ENCODE data around the gene PKHD1. TPM values are rescaled to one million over a fixed set of nuclear protein-coding genes. Genes with fewer than 3 reads are reported as not detected.

The PKHD1 gene
- total RNA-seq, 1 donor = under 0.01 TPM

- no peaks in the 10 kb centered on the region for H3K27me3 ChIP-seq (ENCODE audit: insufficient read depth, low read length)
- no peaks in the 10 kb centered on the region for H3K4me1 ChIP-seq (ENCODE audit: insufficient read depth, low read length)
- H3K9me3 ChIP-seq (ENCODE audit: low read depth, low read length) = peaks cover 6% of the 10 kb centered on the region
- H3K4me3 ChIP-seq (ENCODE audit: low read length) = no peak overlapping the region
Measured at GRCh38 chr6:52115891-52116604, 28.6 kb upstream of the PKHD1 start.

GRCh38 chr6:52115145-52115741 lies 27.8 kb upstream of the PKHD1 start:
- H3K27me3 ChIP-seq (ENCODE audit: insufficient read depth, low read length) = no peaks in the 10 kb centered on the region
- H3K4me3 ChIP-seq (ENCODE audit: low read length) = no peak overlapping the region
- H3K4me1 ChIP-seq (ENCODE audit: insufficient read depth, low read length) = no peaks in the 10 kb centered on the region
- H3K9me3 ChIP-seq (ENCODE audit: low read depth, low read length) = peaks cover 6% of the 10 kb centered on the region

- Histone ChIP-seq H3K9me3 (ENCODE audit: low read depth, low read length) (no peaks in the 10 kb centered on the region), H3K27me3 (ENCODE audit: insufficient read depth, low read length) (no peaks in the 10 kb centered on the region), H3K4me3 (ENCODE audit: low read length) (no peak overlapping the region), H3K4me1 (ENCODE audit: insufficient read depth, low read length) (no peaks in the 10 kb centered on the region)
Measured at GRCh38 chr6:52109171-52109571, 21.8 kb upstream of the PKHD1 start.

- no peak overlapping the region for H3K4me3 ChIP-seq (ENCODE audit: low read length)
- H3K27me3 ChIP-seq (ENCODE audit: insufficient read depth, low read length) = no peaks in the 10 kb centered on the region
- H3K4me1 ChIP-seq (ENCODE audit: insufficient read depth, low read length) = no peaks in the 10 kb centered on the region
- no peaks in the 10 kb centered on the region for H3K9me3 ChIP-seq (ENCODE audit: low read depth, low read length)
Measured at GRCh38 chr6:52108128-52108527, 20.7 kb upstream of the PKHD1 start.

GRCh38 chr6:52106994-52107393 lies 19.6 kb upstream of the PKHD1 start:
- Histone ChIP-seq H3K27me3 (ENCODE audit: insufficient read depth, low read length) (no peaks in the 10 kb centered on the region), H3K4me3 (ENCODE audit: low read length) (no peak overlapping the region), H3K4me1 (ENCODE audit: insufficient read depth, low read length) (no peaks in the 10 kb centered on the region)

GRCh38 chr6:52104979-52105378 lies 17.6 kb upstream of the PKHD1 start:
- H3K9me3 ChIP-seq (ENCODE audit: low read depth, low read length) = no peaks in the 10 kb centered on the region
- H3K27me3 ChIP-seq (ENCODE audit: insufficient read depth, low read length) = no peaks in the 10 kb centered on the region
- H3K4me1 ChIP-seq (ENCODE audit: insufficient read depth, low read length) = no peaks in the 10 kb centered on the region
- H3K4me3 ChIP-seq (ENCODE audit: low read length) = no peak overlapping the region

More at GRCh38 chr6:52106994-52107393, 19.6 kb upstream of the PKHD1 start:
- H3K9me3 ChIP-seq (ENCODE audit: low read depth, low read length) = no peaks in the 10 kb centered on the region

- no peaks in the 10 kb centered on the region for H3K9me3 ChIP-seq (ENCODE audit: low read depth, low read length)
- H3K27me3 ChIP-seq (ENCODE audit: insufficient read depth, low read length) = no peaks in the 10 kb centered on the region
- H3K4me1 ChIP-seq (ENCODE audit: insufficient read depth, low read length) = no peaks in the 10 kb centered on the region
- no peak overlapping the region for H3K4me3 ChIP-seq (ENCODE audit: low read length)
Measured at GRCh38 chr6:52103623-52104022, 16.2 kb upstream of the PKHD1 start.

GRCh38 chr6:52102405-52102804 lies 15.0 kb upstream of the PKHD1 start:
- H3K4me1 ChIP-seq (ENCODE audit: insufficient read depth, low read length) = no peaks in the 10 kb centered on the region
- no peaks in the 10 kb centered on the region for H3K27me3 ChIP-seq (ENCODE audit: insufficient read depth, low read length)
- H3K4me3 ChIP-seq (ENCODE audit: low read length) = no peak overlapping the region
- no peaks in the 10 kb centered on the region for H3K9me3 ChIP-seq (ENCODE audit: low read depth, low read length)

- H3K4me1 ChIP-seq (ENCODE audit: insufficient read depth, low read length) = no peaks in the 10 kb centered on the region
- H3K9me3 ChIP-seq (ENCODE audit: low read depth, low read length) = no peaks in the 10 kb centered on the region
- H3K27me3 ChIP-seq (ENCODE audit: insufficient read depth, low read length) = no peaks in the 10 kb centered on the region
- no peak overlapping the region for H3K4me3 ChIP-seq (ENCODE audit: low read length)
Measured at GRCh38 chr6:52098721-52099120, 11.3 kb upstream of the PKHD1 start.

- Histone ChIP-seq H3K4me3 (ENCODE audit: low read length) (no peak overlapping the region), H3K4me1 (ENCODE audit: insufficient read depth, low read length) (no peaks in the 10 kb centered on the region), H3K9me3 (ENCODE audit: low read depth, low read length) (no peaks in the 10 kb centered on the region), H3K27me3 (ENCODE audit: insufficient read depth, low read length) (no peaks in the 10 kb centered on the region)
Measured at GRCh38 chr6:52089758-52090348, 2.4 kb upstream of the PKHD1 start.

GRCh38 chr6:52086741-52087140 lies 672 bp downstream of the PKHD1 start:
- H3K27me3 ChIP-seq (ENCODE audit: insufficient read depth, low read length) = no peaks in the 10 kb centered on the region
- H3K4me3 ChIP-seq (ENCODE audit: low read length) = no peak overlapping the region
- no peaks in the 10 kb centered on the region for H3K9me3 ChIP-seq (ENCODE audit: low read depth, low read length)
- H3K4me1 ChIP-seq (ENCODE audit: insufficient read depth, low read length) = no peaks in the 10 kb centered on the region

GRCh38 chr6:52081237-52081636 lies 6.2 kb downstream of the PKHD1 start:
- H3K9me3 ChIP-seq (ENCODE audit: low read depth, low read length) = no peaks in the 10 kb centered on the region
- no peak overlapping the region for H3K4me3 ChIP-seq (ENCODE audit: low read length)
- no peaks in the 10 kb centered on the region for H3K27me3 ChIP-seq (ENCODE audit: insufficient read depth, low read length)
- no peaks in the 10 kb centered on the region for H3K4me1 ChIP-seq (ENCODE audit: insufficient read depth, low read length)

GRCh38 chr6:52077961-52078625 lies 9.3 kb downstream of the PKHD1 start:
- no peaks in the 10 kb centered on the region for H3K4me1 ChIP-seq (ENCODE audit: insufficient read depth, low read length)

GRCh38 chr6:52077180-52077884 lies 10.1 kb downstream of the PKHD1 start:
- Histone ChIP-seq H3K9me3 (ENCODE audit: low read depth, low read length) (no peaks in the 10 kb centered on the region), H3K4me1 (ENCODE audit: insufficient read depth, low read length) (no peaks in the 10 kb centered on the region), H3K4me3 (ENCODE audit: low read length) (no peak overlapping the region), H3K27me3 (ENCODE audit: insufficient read depth, low read length) (peaks cover 4% of the 10 kb centered on the region)

More at GRCh38 chr6:52077961-52078625, 9.3 kb downstream of the PKHD1 start:
- no peaks in the 10 kb centered on the region for H3K9me3 ChIP-seq (ENCODE audit: low read depth, low read length)
- H3K4me3 ChIP-seq (ENCODE audit: low read length) = no peak overlapping the region
- peaks cover 4% of the 10 kb centered on the region for H3K27me3 ChIP-seq (ENCODE audit: insufficient read depth, low read length)

GRCh38 chr6:52076791-52077179 lies 10.6 kb downstream of the PKHD1 start:
- H3K4me3 ChIP-seq (ENCODE audit: low read length) = no peak overlapping the region
- no peaks in the 10 kb centered on the region for H3K9me3 ChIP-seq (ENCODE audit: low read depth, low read length)
- H3K27me3 ChIP-seq (ENCODE audit: insufficient read depth, low read length) = peaks cover 4% of the 10 kb centered on the region
- H3K4me1 ChIP-seq (ENCODE audit: insufficient read depth, low read length) = no peaks in the 10 kb centered on the region
